Effector memory CD8-positive, alpha-beta T cell (primary cell): Measurements from ENCODE around the gene SREBF1.

Experiments
- ATAC-seq: fragments of 150-1000 bp; cut with Tn5 transposase; replicated peaks from 2 replicates; pipeline ENCODE4 v1.10.0; 2021; ENCODE audit warnings: mild to moderate bottlenecking, moderate library complexity
- DNase-seq, 3 experiments: peaks; one replicate each; pipeline ENCODE4 v3.0.0; 2021
- H3K27ac Mint-ChIP-seq, 2 donors: one replicate each; pipeline ENCODE4 v1.8.0; 2022; ENCODE audit warnings: mild to moderate bottlenecking in 2 of 2, mixed read lengths in 2 of 2, moderate library complexity in 2 of 2
- H3K27me3 Mint-ChIP-seq, 2 donors: one replicate each; pipeline ENCODE4 v1.8.0; 2022; ENCODE audit warnings: mixed read lengths in 2 of 2
- H3K36me3 Mint-ChIP-seq: one replicate; pipeline ENCODE4 v1.8.0; 2022; ENCODE audit warnings: mild to moderate bottlenecking, moderate library complexity, mixed read lengths; ENCODE audit not compliant: insufficient read depth
- H3K4me1 Mint-ChIP-seq, 2 donors: one replicate each; pipeline ENCODE4 v1.8.0; 2022; ENCODE audit warnings: low read depth in 2 of 2, mixed read lengths in 2 of 2
- H3K4me3 Mint-ChIP-seq, 2 donors: one replicate each; pipeline ENCODE4 v1.8.0; 2022; ENCODE audit warnings: mild to moderate bottlenecking in 2 of 2, mixed read lengths in 2 of 2, moderate library complexity in 2 of 2
- H3K9me3 Mint-ChIP-seq, 2 donors: one replicate each; pipeline ENCODE4 v1.8.0; 2022; ENCODE audit warnings: mixed read lengths in 2 of 2

SREBF1 gene

DNA sequence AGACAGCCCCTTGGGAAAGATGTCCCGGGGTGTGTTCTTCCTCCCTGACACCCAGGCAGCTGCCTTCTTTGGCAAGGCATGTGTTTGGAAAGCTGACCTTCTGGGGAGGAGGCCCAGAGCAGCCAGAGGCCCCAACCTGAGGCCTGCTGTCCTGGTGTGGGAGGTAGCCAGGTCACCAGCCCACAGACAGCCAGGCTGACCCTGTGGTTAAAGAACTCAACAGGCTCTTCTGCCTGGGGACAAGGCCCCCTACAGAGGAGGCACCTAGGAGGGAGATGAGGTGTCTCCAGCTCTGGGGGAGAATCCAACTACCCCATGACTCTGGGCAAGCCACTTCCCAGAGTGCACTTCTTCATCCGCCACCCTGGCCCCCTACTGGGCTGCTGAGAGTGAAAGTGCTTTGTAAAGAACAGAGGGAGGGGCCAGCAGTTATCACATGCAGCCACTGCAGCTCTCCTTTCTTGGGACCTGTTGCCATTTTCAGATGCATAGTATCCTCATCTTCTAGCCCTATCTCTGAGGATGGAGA, 13.1 kb upstream of the SREBF1 start:
- peak overlapping the region; percentile 96 to 99 for H3K27ac Mint-ChIP-seq
- H3K9me3 Mint-ChIP-seq = no peaks in the 10 kb centered on the region
- ATAC-seq = peak; percentile 70
- no peaks in the 10 kb centered on the region for H3K27me3 Mint-ChIP-seq
- peaks cover 38 to 52% of the 10 kb centered on the region in 2 donors for H3K4me1 Mint-ChIP-seq
- H3K4me3 Mint-ChIP-seq = peak overlapping the region; percentile 75 to 83
- peaks cover 20% of the 10 kb centered on the region for H3K36me3 Mint-ChIP-seq
- peak; percentile 71 to 75 (median 71) for DNase-seq

DNA sequence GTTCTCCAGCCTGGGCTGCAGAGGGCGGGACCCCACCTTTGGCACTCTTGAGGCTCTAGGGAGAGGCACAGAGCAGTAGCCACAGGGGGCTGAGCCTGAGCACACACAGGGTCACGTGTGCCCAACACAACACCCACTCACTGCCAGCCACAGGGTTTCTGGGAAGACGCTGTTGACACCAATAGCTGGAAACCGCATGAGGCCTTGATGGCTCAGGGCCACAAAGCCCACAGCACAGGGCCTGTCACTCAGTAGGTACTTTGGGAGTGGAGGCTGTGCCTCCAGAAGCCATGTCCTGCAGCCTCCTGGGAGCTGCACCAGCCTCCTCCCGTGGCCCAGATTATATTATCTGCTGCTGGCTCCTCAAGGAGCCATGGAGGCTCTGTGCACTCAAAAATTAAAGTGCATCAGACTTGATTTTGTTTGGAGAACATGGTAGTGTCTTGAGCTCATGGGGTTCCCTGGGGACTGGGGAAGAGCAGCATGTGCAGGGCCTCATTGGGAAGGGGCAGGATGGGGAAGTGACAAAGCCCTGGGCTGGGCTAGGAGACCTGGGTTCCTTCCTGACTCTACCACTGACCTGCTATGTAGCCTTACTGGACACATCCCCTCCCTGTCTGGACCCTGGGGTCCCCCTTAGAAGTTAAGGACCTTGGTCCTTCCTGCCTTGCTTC, 12.5 kb upstream of the SREBF1 start:
- DNase-seq (peak; percentile 76 to 78 (median 76)), ATAC-seq (peak; percentile 92)
- H3K27me3 Mint-ChIP-seq = no peaks in the 10 kb centered on the region
- peak overlapping the region; percentile 75 to 83 for H3K4me3 Mint-ChIP-seq
- no peaks in the 10 kb centered on the region for H3K9me3 Mint-ChIP-seq
- H3K36me3 Mint-ChIP-seq = peaks cover 20% of the 10 kb centered on the region
- H3K4me1 Mint-ChIP-seq = peaks cover 34 to 52% of the 10 kb centered on the region in 2 donors
- peak overlapping the region; percentile 96 to 99 for H3K27ac Mint-ChIP-seq

- ATAC-seq = no peak
- no peaks in the 10 kb centered on the region for H3K27me3 Mint-ChIP-seq
Measured at GRCh38 chr17:17848311-17849082, 11.7 kb upstream of the SREBF1 start.

GRCh38 chr17:17847726-17848125, 10.9 kb upstream of the SREBF1 start:
- no peak for ATAC-seq
- peak overlapping the region; percentile 41 to 83 for H3K4me3 Mint-ChIP-seq
- no peaks in the 10 kb centered on the region for H3K27me3 Mint-ChIP-seq
- no peaks in the 10 kb centered on the region for H3K9me3 Mint-ChIP-seq
- DNase-seq = no peak
- peak overlapping the region; percentile 56 to 99 for H3K27ac Mint-ChIP-seq
- H3K36me3 Mint-ChIP-seq = peaks cover 20% of the 10 kb centered on the region
- peaks cover 34 to 50% of the 10 kb centered on the region in 2 donors for H3K4me1 Mint-ChIP-seq

More at GRCh38 chr17:17848311-17849082, 11.7 kb upstream of the SREBF1 start:
- Mint-ChIP-seq H3K4me1 (peaks cover 34 to 51% of the 10 kb centered on the region in 2 donors), H3K36me3 (peaks cover 20% of the 10 kb centered on the region), H3K9me3 (no peaks in the 10 kb centered on the region), H3K27ac (peak overlapping the region; percentile 96 to 99), H3K4me3 (peak overlapping the region; percentile 71 to 83)
- no peak for DNase-seq

- no peak for DNase-seq
- Mint-ChIP-seq H3K27me3 (no peaks in the 10 kb centered on the region), H3K9me3 (no peaks in the 10 kb centered on the region), H3K4me1 (peaks cover 34 to 50% of the 10 kb centered on the region in 2 donors), H3K27ac (peak overlapping the region; percentile 56 to 73), H3K4me3 (no peak overlapping the region), H3K36me3 (peaks cover 17% of the 10 kb centered on the region)
- ATAC-seq = no peak
Measured at GRCh38 chr17:17847118-17847689, 10.4 kb upstream of the SREBF1 start.

DNA sequence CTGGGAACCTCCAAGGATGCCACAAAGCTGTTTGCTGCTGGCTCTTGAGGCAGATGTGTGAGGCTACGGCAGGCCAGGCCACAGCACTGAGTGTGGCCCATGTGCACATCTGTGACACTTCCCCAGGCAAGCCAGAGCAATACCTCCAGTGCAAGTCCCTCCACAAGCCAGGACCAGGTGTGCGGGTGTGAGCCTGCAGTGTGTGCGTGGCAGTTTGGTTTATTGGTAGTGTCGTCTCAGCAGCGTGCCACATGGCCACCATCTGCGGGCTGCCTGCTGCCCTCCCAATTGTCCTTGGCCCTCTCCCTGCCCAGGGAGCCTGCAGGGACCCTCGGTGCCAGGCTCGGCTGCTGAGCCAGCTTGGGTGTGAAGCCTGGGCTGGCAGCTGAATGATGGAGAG, 9.9 kb upstream of the SREBF1 start:
- Mint-ChIP-seq H3K27me3 (no peaks in the 10 kb centered on the region), H3K9me3 (no peaks in the 10 kb centered on the region), H3K36me3 (peaks cover 17% of the 10 kb centered on the region), H3K4me1 (peaks cover 34 to 47% of the 10 kb centered on the region in 2 donors), H3K27ac (peak overlapping the region; percentile 56 to 73), H3K4me3 (no peak overlapping the region)
- DNase-seq (no peak), ATAC-seq (no peak)

GRCh38 chr17:17846003-17846402, 9.2 kb upstream of the SREBF1 start:
- Mint-ChIP-seq H3K36me3 (peaks cover 17% of the 10 kb centered on the region), H3K9me3 (no peaks in the 10 kb centered on the region), H3K4me3 (no peak overlapping the region), H3K27ac (no peak overlapping the region), H3K27me3 (no peaks in the 10 kb centered on the region), H3K4me1 (peaks cover 33 to 44% of the 10 kb centered on the region in 2 donors)
- ATAC-seq = no peak
- DNase-seq = no peak

DNA sequence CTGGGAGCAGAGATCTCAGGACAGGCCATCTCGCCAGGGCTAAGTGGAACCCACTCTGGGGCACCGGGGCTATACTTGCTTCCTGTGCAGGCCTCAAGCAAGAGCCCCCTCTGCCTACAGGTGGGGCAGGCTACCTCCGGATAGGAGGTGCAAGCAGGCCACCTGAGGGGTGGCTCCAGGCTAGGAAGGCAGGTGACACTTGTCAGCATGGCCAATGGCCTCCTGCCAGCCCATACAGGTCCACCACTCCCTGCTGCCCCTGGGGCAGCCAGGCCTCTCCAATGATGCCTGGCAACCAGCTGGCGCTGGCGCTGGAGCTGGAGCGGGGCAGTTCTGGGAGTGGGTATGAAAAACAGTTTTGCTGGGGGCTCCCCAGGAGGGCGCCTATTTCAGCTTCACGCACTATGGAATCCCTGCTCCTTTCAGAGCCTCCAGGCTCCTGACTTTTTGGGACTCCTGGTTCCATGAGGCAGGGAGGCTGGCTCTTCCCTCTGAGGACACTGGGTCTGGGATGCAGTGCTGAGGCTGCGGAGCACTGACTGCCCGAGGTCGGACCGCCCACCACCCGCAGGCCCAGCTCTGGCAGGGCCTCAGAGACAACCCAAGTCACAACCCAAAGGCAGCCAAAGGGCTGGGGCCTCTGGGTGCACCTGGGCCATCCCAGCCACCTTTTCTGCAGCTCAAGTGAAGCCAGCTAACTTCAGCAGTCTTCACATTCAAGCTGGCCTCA, 8.4 kb upstream of the SREBF1 start:
- H3K4me1 Mint-ChIP-seq = peaks cover 28 to 38% of the 10 kb centered on the region in 2 donors

DNA sequence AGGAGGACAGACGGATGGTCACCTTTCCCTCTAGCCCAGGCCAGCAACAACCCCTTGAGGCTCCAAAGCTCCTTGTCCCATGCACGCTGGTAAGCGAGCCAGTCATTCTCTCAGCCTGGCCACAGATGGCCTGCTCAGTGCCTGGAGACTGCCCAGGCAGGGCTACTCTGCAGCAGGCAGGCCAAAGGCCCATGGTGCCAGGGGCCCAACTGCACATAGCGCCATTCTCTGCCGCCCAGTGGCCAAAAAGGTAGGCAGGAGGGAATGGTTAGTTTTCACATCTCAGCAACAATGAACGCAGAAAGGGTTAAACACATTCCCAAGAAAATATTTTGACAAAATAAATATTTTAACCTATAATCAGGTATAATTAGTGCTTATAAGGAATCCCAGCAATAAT, 7.7 kb upstream of the SREBF1 start:
- Mint-ChIP-seq H3K9me3 (no peaks in the 10 kb centered on the region), H3K36me3 (peaks cover 16% of the 10 kb centered on the region), H3K4me1 (peaks cover 25 to 31% of the 10 kb centered on the region in 2 donors), H3K27me3 (no peaks in the 10 kb centered on the region), H3K4me3 (no peak overlapping the region), H3K27ac (no peak overlapping the region)
- DNase-seq (no peak), ATAC-seq (no peak)

More for the DNA sequence above, 8.4 kb upstream of the SREBF1 start:
- ATAC-seq (no peak), DNase-seq (no peak)
- Mint-ChIP-seq H3K27me3 (no peaks in the 10 kb centered on the region), H3K4me3 (no peak overlapping the region), H3K36me3 (peaks cover 16% of the 10 kb centered on the region), H3K9me3 (no peaks in the 10 kb centered on the region), H3K27ac (no peak overlapping the region)

- ATAC-seq (no peak), DNase-seq (no peak)
- H3K4me3 Mint-ChIP-seq = no peak overlapping the region
- H3K27me3 Mint-ChIP-seq = no peaks in the 10 kb centered on the region
- H3K36me3 Mint-ChIP-seq = peaks cover 16% of the 10 kb centered on the region
- H3K4me1 Mint-ChIP-seq = peaks cover 24 to 27% of the 10 kb centered on the region in 2 donors
- no peaks in the 10 kb centered on the region for H3K9me3 Mint-ChIP-seq
- no peak overlapping the region for H3K27ac Mint-ChIP-seq
Measured at GRCh38 chr17:17844079-17844478, 7.3 kb upstream of the SREBF1 start.

GRCh38 chr17:17843096-17843495, 6.3 kb upstream of the SREBF1 start:
- H3K36me3 Mint-ChIP-seq = peaks cover 21% of the 10 kb centered on the region
- no peak overlapping the region for H3K4me3 Mint-ChIP-seq
- H3K27ac Mint-ChIP-seq = peak overlapping the region in 1 of 2 donors; percentile 71
- no peaks in the 10 kb centered on the region for H3K27me3 Mint-ChIP-seq
- DNase-seq (no peak), ATAC-seq (no peak)
- H3K4me1 Mint-ChIP-seq = peaks cover 14 to 18% of the 10 kb centered on the region in 2 donors
- H3K9me3 Mint-ChIP-seq = no peaks in the 10 kb centered on the region

DNA sequence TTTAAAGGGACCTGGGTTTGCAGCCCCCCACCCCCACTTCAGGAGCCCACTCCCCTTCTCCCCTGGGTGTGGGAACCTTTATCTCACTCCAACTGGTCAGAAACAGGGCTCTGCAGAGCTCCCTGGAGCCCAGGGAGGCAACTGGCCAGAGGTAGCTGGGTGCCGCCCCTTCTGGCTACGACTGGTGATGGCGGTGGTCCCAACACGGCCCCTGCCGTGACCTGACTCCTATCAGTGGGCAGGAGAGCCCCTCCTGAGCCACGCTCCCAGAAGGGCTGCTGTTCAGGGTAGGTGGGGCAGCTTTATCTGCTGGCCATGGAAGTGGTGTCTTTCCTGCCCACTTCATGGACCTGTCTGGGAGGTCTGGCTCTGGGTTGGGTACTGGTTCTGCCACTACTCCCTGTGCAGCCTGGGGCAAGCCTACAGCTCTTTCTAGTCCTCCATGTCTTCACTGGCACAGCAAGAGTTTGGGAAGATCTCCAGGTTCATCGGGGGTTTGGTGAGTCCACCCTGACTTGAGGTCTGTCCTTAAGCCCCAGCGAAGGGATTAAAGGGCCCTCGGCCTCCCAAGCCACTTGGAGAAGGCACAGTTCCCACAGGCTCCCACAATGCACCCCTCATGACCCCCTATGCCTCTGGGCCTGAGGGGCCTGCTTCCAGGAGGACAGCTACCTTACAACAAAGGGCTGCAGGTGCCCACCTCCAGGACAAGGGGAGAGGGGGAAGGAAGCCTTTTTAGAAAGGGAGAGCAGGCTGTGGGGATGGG, 5.5 kb upstream of the SREBF1 start:
- H3K36me3 Mint-ChIP-seq = peaks cover 28% of the 10 kb centered on the region
- peak overlapping the region in 1 of 2 donors; percentile 71 for H3K27ac Mint-ChIP-seq
- H3K4me1 Mint-ChIP-seq = peaks cover 14 to 17% of the 10 kb centered on the region in 2 donors
- H3K9me3 Mint-ChIP-seq = no peaks in the 10 kb centered on the region
- no peak for DNase-seq
- H3K4me3 Mint-ChIP-seq = no peak overlapping the region
- ATAC-seq = no peak
- H3K27me3 Mint-ChIP-seq = no peaks in the 10 kb centered on the region
